DMS153 treated with DMSO at 0.1 percent for 48 hours (cell line): ENCODE data around the gene DNER.

Source experiments
- DNase-seq: peaks from one replicate; lab custom pipeline; 2025; ENCODE audit not compliant: unreplicated experiment; lab: John Stamatoyannopoulos, UW

The DNER gene

DNA sequence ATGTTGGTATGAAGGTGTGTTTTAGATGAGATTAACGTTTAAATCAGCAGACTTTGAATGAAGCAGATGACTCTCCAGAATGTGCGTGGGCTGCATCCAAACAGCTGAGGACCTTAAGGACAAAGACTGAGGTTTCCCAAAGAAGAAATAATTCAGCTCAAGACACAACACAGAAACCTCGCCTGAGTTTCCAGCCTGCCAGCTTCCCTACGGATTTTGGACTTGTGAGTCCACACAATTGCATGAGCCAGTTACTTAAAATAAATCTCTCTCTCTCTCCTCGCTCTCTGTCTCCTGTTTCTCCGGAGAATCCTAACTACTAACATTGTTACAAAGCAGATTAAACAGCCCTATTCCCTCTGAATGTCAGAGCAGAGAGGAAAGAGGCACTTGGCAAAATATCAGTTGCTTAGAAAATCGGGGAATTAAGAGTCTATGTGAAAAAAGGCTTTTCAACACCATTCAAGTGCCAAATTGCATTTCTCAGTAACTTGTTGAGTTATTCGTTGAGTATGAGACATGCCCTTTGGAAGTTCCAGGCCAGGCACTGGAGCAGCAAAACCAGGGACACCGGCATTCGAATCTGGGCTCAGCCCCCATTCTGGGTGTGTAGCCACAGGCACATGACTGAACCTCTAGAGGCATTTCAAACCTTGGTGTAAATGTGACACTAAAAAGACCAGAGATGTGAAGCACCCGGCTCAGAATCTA is 268.7 kb downstream of the DNER start:
- no peak for DNase-seq

- no peak for DNase-seq
These were observed 269.3 kb downstream of the DNER start for GRCh38 chr2:229445019-229445418.

DNA sequence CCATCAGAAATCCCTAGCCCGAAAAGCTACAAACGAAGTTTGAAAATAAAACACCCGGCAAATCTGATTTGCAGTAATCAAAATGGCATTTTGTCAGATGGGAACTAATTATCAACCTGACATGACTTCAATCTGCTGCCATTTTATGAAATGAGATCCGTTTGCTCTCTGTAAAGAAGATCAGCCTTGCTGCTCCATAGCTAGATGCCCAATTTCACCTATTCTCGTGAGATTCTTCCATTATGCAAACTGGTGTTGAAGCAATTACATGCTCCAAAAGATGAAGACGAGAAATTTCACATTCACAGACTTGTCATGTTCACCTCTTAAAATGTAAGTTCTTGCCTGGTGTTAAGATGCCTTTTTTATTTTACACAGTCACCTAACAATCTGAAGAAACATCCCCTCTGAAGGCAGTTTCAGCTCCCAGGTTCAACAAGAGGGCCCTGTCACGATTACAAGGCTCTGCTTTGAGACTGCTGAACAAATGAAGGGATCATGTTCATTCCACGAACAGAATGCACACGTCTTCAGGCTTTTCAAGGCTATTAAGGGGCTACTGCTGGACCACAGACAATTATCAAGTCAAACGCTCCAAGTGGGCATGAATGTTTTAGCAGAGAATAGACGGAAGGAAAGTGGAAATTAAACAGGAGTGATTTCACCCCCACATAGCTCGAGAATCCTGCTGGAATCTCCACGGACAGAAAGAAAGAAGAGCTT is 270.6 kb downstream of the DNER start:
- DNase-seq = no peak

DNA sequence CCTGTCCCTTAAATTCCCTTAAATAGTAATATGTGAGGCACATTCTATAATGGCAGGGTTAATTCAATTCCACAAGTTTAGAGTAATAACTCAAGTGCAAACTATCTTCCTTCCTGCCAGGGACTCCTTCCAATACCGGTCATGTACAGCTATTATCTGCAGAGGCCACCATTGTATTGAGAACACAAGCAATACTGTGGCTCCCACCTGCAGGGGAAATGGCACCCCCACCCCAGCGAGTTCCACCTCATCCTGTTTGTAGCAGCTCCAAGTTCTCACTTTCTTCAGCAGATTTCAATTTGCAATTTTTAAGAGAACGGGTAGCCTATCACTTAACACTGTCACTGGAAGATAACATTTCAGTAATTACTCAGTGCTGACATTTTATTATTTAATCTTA is 271.2 kb downstream of the DNER start:
- DNase-seq = no peak

DNA sequence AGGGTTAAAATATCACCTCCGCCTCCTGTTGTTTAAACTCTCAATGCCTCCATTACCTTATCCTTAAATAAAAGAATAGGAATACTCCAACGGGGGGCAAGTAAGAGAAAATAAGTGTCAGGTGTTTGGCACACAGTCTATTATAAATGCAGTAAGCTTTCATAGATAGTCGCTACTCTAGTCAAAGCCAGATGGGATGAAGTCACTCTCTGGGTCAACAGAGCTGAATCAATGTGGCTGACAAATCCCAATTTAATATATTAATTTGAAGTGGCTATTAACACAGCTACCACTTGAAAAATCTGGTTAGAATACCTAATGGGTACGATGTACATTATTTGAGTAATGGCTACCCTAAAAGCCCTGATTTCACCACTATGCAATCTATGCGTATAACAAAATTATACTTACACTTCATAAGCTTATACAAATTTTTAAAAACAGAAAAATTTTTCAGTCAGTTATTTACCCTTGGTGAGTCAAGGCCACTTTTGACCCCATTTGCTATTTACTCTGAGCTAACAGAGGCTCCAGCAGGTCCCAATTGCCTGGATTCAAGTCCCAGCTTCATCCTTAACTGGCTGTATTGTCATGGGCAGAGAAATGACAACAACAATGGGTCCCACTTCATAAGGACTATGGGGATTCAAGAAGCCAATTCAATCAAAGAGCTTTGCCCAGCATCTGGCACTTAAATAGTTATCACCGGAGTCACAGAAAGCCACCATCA is 275.8 kb downstream of the DNER start:
- peak; percentile 70 for DNase-seq

DNA sequence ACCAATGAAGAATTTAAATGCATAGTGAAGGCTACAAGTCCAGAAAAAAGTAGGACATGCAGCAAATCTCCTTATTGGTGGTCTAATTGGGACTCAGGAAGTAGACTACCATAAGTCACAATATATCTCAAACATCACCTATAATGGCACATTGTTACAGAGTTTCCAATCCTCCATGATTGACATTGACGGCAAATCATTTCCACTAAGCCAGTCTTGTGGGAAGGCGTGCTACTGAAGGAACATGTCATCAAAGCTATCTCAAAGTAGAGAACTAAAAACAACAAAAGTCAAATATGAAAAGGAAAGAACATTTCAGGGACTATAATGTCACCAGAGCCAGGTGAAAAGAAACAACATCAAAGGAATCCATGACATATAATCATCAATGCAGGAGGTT is 276.9 kb downstream of the DNER start:
- DNase-seq = no peak

DNA sequence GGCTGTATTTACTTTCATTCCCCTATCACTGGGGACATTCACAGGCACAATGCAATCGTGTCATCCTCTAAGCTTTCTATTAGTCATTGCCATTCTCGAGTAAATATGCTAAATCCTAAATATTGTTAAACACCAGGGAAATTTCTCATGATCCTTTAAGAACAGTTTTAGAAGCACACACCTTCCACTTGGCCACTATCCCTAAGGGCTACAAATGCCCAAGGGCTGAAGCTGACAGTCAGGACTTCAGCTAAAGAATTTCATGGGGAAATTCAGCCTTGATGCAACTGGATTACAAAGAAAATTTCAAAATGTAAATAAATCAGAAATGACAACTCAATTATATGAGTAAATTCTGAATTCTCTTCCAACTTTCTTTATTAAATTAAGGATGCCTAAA is 280.2 kb downstream of the DNER start:
- no peak for DNase-seq

GRCh38 chr2:229433351-229433750 is 281.0 kb downstream of the DNER start:
- no peak for DNase-seq

DNA sequence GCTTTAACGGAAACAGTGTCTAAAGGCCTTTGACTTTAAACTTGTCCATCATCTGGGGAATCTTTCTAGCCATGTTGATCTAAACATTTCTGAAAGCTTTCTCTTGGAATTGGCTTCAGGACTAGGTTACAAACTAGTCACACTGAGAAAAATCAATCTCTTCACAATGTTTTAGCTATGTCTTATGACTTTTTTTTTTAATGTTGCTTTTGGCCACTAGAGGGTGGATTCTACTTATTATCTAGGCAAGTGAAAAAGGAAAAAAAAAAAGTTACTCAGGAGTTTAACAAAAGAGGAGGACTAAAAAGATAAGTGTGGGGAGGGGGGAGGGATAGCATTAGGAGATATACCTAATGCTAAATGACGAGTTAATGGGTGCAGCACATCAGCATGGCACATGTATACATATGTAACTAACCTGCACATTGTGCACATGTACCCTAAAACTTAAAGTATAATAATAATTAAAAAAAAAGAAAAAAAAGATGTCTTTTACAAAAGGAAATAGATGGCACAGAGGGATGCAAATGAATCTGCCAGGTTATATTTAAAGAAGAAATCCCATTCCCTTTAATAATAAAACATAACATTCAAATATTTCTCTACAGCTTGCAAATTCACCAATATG is 282.9 kb downstream of the DNER start:
- DNase-seq = no peak

DNA sequence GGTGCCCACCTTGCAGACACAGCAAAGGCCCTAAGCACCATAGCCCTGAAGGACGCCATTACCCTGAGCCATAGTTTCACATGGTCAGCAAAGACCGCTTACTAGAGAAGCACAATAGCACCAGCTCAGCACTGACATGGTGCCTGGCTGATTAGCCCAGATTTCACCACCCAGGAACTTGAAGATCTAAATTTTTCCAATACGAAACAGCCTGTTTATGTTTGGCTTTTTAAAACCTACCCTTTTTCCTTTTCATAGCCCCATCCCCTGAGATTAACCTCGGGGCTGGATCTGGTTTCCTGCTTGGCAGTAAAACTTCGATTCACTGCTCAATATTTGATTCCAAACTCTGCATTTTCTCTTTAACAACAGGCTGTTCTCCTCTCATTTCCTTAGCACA is 284.8 kb downstream of the DNER start:
- no peak for DNase-seq

- DNase-seq = no peak
These were observed 287.9 kb downstream of the DNER start for GRCh38 chr2:229426464-229426863.

DNA sequence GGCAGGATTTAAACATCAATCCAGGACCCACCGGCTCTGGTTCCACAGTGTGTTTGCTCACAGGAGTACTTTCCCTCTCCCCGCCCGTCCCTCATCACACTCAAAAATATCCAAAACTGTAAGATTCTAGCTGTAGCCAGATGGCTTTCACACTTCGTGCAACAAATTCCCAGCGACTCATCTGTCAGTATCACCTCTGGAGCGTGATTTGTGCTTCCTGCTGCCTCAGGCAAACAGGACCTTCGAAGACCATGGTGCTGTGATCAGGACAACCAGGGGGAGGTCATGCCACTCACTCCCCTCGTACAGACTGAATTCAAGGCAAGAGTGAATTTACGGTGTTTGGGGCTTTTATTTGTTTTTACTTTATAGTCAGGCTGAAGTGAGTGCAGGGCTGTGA is 288.8 kb downstream of the DNER start:
- DNase-seq = no peak

DNA sequence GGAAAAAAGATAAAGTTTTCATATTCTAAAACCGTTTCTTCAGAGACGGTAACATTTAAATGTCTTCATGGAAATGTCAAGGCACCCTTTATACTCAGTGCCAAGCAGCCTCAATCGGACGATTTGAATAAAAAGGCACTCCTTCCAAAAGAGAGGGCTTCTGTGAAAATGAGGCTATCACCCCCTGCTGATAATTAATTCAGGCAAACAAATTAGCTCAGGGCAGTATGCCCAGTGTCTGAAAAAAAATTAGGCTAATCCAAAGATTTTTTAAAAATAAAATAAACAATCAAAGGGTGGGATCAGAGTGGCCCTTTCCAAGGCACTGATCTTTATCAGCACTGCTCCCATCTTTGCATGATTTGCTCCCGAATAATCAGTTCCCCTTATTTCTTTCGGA is 292.3 kb downstream of the DNER start:
- DNase-seq = no peak

DNA sequence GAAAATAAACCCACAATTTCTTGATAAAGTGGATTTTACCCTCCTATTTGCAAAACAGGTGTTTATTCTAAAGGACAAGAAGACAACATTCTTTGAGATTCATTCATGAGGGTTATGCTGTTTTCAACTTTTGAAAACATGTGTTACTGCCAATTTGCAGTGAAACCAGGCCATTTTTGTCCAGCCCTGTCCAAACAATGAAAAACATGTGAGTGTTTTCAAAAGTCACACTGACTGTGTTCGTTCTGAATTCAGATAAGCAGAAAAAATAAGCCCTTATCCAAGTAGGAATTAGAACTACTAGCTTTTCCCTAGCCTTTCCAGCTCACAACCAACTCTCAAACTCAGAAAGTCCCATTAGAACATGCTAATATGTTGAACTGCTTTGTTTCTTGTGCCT is 295.2 kb downstream of the DNER start:
- no peak for DNase-seq

DNA sequence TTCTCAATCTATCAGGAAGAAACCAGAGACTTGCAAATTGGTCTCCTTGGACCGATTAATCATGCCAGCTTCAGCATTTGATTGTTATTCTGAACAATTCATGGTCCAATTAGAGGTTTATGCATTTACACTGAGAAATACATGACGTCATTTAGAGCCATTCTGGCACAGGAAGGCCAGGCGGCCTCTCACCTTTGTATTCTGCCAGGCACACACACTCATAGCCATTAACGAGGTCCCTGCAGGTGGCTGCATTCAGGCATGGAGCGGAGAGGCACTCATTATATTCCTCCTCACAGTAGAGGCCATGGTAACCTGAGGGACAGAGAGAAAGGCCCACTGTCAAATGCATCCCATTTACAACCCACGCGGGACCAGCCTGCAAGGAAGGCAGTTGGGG is 296.4 kb downstream of the DNER start:
- peak; percentile 93 for DNase-seq

DNA sequence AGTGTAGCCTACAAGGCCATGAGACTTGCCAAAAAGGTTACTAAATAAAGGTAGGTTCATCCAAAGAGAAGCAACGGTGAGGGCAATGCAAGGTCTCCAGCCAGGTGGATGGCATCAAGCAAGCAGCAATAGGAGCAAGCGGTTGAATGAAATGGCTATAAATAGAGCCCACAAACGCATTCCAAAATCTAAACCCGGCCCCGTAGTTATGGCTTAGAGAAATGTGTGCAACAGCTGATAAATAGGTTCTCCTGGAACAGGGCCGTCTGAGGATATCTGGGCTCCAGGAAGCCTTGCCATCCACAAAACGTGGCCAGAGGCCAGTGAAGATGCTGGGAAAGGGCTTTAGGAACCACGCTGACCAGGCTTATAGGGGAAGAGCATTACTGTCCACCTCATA is 297.2 kb downstream of the DNER start:
- DNase-seq = peak; percentile 62

GRCh38 chr2:229416116-229416694 is 298.1 kb downstream of the DNER start:
- no peak for DNase-seq

GRCh38 chr2:229414631-229415030 is 299.7 kb downstream of the DNER start:
- DNase-seq = no peak

DNA sequence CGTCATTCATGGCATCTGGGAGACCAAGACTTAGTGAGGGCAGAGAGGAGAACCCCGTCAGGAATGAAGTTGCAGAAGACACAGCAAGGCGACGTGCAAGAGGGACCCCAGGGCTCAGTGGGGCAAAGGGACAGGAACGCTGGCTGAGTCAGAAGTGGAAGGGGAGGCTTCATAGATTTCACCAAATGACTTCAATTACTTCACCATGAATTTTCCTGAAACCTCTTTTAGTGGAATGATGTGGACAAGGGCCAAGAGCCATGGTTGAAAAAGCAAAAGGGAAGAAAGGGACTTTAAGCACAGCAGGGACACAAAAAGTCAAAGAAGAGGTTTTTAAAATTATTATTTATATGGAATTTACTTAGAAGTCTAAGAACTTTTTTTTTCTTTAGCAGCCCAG is 301.7 kb downstream of the DNER start:
- no peak for DNase-seq

- DNase-seq = no peak
These were observed 303.4 kb downstream of the DNER start for GRCh38 chr2:229410946-229411345.

GRCh38 chr2:229410264-229410663 is 304.1 kb downstream of the DNER start:
- DNase-seq = no peak
